GM12864 (cell line): ENCODE measurements around the gene MEIKIN.

Experiments used
- DNase-seq: peaks from one replicate; pipeline ENCODE4 v3.0.0-alpha.2; 2011; ENCODE audit warnings: low read depth
- H3K4me3 ChIP-seq: 2 replicates; pipeline ENCODE4 v1.5.1; 2011; ENCODE audit warnings: mild to moderate bottlenecking, low read depth, low read length, control low read depth
- CTCF ChIP-seq: IDR thresholded peaks from 2 replicates; pipeline ENCODE4 v1.5.1; 2011; ENCODE audit warnings: low read depth, mild to moderate bottlenecking, moderate library complexity, low read length, control low read depth, inconsistent platforms; ENCODE audit errors: missing control alignments

Gene MEIKIN

GRCh38 chr5:131766689-131767088, 178.8 kb downstream of the MEIKIN start:
- TF ChIP-seq CTCF: no peak
- no peak overlapping the region for H3K4me3 ChIP-seq
- no peak for DNase-seq

- no peak overlapping the region for H3K4me3 ChIP-seq
- no peak for DNase-seq
- no peak for TF ChIP-seq CTCF
Measured at GRCh38 chr5:131765261-131765660, 180.2 kb downstream of the MEIKIN start.

- TF ChIP-seq CTCF: no peak
- no peak overlapping the region for H3K4me3 ChIP-seq
- no peak for DNase-seq
Measured at GRCh38 chr5:131763968-131764367, 181.5 kb downstream of the MEIKIN start.

GRCh38 chr5:131760793-131761192, 184.7 kb downstream of the MEIKIN start:
- no peak overlapping the region for H3K4me3 ChIP-seq
- DNase-seq: no peak
- no peak for TF ChIP-seq CTCF

- no peak for DNase-seq
- no peak for TF ChIP-seq CTCF
Measured at GRCh38 chr5:131759704-131760103, 185.8 kb downstream of the MEIKIN start.

GRCh38 chr5:131758520-131758900, 187.0 kb downstream of the MEIKIN start:
- DNase-seq: no peak
- no peak for TF ChIP-seq CTCF

More at GRCh38 chr5:131759704-131760103, 185.8 kb downstream of the MEIKIN start:
- H3K4me3 ChIP-seq: no peak overlapping the region

GRCh38 chr5:131757830-131758519, 187.5 kb downstream of the MEIKIN start:
- no peak overlapping the region for H3K4me3 ChIP-seq
- TF ChIP-seq CTCF: no peak
- no peak for DNase-seq

More at GRCh38 chr5:131758520-131758900, 187.0 kb downstream of the MEIKIN start:
- H3K4me3 ChIP-seq: no peak overlapping the region
